Activated naive CD8-positive, alpha-beta T cell treated with anti-CD3 and anti-CD28 coated beads, Interleukin-2, amount 50 U/mL, for 16 hours (primary cell): ENCODE results near the gene LAMA3.

Source experiments
- DNase-seq: peaks from one replicate; pipeline ENCODE4 v3.0.0-alpha.2; 2020; ENCODE audit warnings: low read depth, low spot score

The LAMA3 gene

DNA sequence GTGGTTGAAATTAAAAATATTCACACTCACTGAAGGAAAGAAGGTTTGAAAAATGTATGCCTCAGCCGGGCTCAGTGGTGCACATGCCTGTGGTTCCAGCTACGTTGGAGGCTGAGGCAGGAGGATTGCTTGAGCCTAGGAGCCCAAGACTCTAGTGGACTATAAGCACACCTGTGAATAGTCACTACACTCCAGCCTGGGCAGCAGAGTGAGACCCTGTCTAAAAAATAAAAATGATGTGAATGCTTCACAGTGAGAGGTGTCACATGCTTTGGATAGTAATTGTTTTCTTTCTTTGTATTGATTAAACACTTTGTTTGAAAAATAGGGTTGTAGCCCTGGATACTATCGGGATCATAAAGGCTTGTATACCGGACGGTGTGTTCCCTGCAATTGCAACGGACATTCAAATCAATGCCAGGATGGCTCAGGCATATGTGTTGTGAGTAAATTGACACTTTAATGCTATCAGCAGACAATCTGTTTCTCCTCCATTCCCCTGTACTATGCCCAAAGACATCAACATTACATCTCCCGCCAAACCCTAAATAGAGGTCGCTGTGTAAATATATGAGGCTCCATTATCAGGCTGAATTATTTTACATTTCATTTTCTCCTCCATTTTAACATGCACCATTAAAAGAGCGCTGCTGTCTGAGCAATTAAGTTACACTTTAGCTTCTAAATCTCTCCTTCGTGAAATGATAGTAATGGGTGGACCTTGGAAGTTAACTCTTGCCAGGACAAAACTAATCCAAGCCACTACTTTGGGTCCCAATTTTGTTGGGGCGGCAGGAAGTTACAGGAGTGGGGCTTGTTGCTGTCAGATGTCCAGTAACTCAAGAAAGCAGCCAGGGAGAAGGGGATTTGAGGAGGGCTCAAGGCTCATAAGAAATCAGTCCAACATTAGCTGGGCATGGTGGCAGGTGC, 187.0 kb downstream of the LAMA3 start:
- DNase-seq, result no peak

DNA sequence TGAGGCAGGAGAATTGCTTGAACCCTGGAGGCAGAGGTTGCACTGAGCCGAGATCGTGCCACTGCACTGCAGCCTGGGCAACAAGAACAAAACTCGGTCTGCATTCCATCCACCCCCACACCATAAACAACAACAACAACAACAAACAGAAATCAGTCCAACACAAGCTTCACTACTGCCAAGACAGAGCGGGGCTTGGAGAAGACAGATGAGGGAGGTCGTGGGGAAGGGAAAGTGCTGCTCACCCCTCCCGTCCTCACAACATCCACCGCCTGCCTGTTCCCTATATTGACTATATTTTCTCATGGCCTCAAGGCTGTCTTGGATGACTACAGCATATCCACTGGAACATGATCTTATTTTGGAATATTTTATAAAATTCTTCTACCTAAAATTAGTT, 187.7 kb downstream of the LAMA3 start:
- no peak for DNase-seq

DNA sequence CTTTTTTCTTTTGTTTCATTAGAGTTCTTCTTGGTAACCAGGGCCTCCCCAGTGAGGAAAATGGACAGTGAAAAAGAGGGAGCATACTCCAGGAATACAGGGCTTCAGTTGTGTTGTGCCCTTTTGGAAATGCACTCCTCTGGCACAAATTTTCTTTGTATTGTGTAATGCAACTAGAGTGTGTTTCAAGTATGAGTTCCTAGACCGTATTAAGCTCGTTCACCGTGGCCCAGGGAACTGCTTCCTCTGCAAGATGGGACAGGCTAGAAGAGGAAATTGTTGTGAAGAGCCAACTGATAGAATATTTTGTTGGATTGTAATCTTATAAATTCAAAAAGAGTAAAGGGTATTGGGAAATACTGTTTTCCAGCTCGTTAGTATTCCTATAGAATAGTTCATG, 188.1 kb downstream of the LAMA3 start:
- DNase-seq, result no peak

DNA sequence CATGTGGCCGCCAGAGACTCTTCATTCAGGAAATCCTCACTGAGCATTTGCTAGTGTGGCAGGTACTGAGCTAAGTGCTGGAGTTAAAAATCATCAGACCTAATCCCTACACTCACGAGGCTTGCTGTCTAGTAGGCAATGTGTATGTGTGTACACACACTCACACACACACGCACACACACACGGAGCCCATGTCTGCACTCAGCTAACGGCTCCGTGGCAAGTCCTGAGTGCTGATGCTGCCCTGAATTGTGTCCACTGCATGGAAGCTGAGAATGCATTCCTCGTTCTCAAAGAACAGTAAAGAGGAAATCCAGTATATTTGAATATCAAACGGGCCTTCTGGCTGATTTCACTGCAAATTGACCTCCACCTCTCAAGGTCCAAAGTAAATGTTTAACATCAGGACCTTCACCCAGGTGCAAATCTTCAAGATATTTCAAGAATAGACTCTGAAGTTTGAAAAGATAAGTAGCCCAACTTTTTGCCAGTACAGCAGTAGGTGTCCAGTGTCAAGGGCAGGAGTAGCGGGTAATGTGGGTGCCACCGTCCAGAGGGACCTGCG, 189.2 kb downstream of the LAMA3 start:
- DNase-seq, result no peak

DNA sequence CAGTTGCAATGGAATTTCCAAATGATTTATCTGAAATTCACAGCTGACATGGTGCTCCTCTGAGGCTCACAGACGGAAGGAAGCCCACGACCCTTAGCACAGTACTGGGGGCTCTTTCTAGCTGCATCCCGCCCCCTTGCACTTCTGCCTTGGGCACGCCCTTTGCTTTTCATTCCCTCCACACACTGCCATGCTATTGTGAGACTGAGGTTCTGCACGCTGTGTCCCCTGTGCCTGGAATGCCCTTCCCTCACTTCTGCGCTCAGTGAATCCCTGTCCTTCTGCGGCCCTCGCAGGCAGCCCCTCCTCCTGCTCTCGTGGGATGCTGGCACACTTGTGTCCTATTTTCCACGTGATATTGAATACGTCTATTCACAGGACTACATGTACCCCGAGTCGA, 189.9 kb downstream of the LAMA3 start:
- no peak for DNase-seq

DNA sequence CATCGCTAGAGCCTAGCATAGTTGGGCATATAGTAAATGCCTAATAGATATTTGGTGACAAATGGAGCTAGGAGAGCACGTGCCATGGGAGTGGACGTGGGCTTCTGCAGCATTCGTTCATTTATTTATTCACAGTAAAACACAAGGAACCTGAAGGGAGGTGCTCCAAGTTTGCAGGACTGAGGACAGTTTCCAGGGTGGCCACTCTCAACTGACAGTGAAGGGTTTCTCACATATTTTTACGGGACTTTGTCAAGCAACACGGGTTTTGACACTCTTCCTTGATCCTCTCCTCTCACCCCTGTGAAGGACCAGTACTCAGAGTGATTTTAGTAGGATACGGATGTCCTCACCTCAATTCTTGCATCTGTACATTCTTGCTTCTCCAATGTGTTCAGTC, 190.3 kb downstream of the LAMA3 start:
- no peak for DNase-seq

DNA sequence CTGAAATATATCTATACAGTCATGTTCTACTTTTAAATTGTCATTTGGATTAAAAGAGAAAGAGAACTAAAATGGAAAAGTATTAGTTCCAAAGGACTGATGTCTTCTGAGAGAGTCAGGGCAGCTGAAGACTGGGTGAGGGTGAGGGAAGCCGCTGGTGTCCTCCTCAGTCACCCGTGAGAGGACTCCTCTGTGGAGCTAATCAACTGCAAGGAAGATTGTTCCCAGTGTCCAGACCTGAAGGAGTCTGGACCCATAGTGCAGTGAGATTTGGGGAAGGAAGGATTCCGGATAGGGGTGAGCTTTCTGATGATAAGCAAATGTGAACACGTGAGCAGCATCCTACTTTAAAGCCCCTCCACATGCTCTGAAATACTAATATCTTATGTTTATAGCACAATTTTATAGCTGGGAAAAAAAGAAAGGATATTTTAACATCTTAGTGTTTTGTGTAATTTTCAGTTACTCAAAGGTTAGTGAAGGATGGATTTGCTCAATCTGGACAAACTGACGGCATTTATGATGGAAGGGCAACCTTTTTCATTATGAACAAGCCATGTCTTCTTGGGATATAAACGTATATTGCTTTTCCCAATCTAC, 190.8 kb downstream of the LAMA3 start:
- no peak for DNase-seq

DNA sequence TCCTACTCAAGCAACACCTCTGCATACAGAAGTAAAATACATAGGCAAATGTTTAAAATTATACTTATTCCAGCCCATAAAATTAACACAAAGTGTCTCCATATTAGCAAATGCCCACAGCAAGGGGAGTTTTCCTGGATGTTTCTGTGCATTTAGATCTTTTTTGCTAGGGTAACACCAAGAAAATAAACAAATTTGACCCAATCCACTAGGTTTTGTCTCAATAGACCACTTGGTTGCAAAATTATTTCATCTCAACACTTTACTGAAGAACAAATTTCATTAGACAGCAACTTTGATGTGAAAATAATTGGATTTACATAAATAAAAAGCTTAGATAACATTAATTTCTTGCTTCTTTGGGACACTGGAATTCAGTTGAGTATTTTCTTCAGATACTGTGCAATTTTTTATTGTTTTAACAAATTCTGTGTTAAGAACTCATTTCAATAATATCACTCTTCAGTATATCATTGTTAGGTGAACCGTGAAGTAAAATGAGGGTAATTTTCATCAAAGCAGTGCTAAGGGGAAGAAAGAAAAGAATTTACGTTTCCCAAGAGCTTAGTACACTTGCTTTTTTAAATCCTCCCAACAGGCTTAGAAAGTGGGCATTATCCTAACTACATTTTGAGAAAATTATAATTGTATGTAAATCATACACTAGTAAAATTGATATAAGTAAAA, 191.8 kb downstream of the LAMA3 start:
- DNase-seq, result no peak

DNA sequence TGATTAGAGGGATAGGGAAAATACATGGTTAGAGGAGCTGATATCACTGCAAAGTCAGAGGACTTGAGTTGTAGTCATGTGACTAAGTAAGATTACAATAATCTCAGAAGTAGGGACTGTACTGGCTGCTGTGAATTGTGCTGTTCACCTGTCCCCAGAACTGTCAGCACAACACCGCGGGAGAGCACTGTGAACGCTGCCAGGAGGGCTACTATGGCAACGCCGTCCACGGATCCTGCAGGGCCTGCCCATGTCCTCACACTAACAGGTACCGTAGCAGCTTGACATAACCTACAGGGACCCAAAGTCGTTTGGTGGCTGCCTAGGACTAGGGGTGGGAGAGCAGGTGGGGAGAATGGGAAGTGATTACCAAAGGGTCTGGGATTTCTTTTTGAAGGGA, 192.5 kb downstream of the LAMA3 start:
- DNase-seq, result no peak

DNA sequence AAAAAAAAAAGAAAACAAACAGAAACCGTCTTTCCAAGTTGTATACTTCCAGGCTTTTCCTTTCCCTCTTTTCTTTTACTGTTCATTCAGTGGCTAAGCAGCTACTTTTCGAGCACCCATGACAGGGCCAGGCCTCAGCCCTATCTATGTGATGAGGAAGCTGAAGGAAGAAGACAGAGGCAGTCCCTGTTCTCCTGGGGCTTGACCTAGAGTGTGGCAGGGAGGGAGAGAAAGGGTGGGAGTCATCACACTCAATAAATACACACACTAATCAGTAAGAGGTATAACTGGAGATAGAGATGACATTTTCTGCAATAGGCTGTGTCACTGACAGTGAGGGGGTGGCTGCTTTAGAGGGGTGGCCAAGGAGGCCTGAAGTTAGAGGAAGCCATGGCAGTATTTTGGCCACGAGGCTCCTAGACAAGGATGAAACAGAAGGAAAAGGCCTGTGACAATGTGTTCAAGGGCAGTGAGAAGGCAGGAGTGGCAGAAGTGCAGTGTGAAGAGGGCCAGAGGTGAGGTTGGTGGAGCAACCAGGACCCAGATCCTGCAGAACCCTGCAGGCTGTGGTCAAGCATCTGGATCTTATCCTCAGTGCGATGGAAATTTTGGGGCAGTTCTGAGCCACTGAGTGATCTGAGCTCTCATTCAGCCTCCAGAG, 193.5 kb downstream of the LAMA3 start:
- DNase-seq, result no peak

DNA sequence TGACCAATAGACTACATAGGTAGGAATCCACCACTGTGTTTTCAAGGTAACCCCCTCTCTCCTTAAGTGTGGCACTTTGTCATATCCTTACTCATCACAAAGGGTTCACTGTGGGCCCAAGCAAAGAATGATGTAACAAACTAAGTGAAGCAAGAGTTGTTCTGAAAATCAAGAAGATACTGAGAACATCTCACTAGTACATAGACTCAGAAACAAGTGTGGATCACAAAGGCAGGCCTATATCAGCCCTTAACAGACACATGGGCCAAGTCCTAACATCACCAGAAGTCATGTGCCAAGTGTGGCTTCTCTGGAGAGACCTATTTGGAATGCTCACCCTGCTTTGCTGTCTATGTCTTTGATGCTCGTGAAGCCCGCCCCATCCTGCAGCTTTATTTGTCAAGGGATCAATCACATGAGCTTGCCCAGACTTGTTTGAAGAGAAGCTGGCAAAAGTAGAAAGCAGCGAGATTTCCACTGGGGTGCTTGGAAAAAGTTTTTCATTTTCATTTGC, 194.1 kb downstream of the LAMA3 start:
- no peak for DNase-seq

DNA sequence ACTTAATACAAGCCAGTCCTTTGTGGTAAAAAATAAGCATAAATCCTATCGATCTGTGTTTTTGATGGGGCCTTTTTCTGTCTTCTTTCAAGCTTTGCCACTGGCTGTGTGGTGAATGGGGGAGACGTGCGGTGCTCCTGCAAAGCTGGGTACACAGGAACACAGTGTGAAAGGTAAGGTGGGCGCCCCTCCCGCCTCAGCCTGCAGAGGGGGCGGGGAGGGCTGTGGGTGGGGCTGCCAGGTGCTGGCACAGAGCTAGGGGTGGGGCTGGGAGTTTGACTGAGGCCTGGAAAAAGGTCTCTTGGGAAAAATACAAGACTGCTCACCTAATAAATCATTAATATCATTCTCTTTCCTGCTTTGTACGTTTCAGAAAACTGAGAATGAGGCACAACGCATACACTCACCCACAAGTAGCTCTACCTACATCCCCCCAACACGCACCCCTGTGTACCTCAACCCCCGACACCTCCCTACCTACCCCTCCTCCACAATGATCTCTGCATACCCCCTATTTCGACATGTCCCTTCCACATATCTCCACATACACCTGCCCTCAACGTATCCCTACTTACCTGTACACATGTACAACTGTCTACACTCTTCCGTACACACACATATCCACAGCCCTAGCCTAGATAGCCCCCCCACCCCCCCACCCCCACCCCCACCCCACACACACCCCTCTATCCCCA, 195.6 kb downstream of the LAMA3 start:
- DNase-seq, result no peak

DNA sequence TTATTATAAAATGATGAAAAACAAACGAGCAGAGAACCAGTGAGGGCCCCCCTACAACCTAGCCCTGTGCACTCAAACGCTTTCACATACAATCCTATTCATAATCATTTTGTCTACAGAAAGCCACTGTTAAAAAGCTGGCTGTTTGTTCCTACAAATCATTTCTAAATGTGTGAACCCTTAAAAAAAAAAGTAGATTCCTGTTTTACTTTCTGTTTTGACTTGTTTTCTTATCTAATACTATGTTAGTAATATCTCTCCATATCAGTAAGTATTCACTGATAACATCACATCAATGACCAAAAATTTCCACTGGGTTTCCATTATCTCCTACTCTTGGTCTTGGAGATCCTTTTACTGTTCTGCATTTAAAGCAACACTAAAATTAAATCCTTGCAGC, 196.5 kb downstream of the LAMA3 start:
- no peak for DNase-seq

DNA sequence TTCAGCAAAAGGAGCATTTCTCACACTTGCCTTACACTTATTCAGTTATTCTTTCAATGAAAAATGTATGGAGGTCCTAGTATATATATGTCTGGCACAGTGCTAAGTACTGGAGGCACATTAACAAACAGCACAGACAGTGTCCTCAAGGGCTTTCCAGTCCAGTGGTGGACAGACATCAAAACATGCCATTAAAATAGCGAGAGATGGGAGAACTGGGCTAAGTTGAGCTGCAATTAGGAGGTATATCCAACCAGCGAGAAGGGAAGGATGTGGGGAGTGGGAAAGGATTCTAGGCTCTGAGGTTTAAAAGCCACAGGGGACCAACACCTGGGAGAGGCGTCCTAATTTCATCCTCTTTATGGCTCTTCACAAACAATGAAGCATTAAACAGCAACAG, 197.8 kb downstream of the LAMA3 start:
- no peak for DNase-seq

DNA sequence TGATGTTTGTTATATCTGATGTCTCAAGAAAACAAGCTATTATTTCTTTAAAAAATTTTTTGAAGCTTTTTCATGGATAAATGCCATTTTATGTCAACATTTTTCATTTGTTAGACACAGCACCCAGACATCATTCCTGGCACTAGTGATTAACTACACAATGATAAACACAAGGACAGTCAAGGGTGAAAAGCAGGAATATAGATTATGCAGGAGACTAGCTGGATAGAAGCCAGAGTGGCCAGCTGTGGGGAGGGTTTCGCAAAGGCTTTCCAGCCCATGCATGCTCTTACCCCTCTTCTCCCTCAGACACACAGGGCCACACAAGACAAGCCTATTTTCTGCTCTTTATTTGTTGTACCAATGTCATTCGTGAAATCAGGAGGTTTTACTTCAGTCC, 198.2 kb downstream of the LAMA3 start:
- DNase-seq, result no peak

DNA sequence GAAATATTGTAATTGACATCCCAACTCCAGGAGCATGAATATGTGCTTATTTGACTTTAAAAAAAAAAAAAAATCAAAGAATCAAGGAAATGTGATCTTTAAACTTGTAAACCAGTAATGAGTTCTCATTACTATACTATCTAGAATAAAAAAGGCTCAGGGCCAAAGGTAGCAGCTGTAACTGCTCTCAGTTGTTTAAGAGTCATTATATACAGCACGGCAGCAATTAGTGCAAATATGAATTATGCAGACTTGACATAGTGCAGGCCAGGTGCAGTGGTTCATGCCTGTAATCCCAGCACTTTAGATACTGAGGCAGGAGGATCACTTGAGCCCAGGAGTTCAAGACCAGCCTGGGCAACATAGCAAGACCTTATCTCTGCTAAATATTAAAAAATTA, 199.6 kb downstream of the LAMA3 start:
- DNase-seq, result no peak

DNA sequence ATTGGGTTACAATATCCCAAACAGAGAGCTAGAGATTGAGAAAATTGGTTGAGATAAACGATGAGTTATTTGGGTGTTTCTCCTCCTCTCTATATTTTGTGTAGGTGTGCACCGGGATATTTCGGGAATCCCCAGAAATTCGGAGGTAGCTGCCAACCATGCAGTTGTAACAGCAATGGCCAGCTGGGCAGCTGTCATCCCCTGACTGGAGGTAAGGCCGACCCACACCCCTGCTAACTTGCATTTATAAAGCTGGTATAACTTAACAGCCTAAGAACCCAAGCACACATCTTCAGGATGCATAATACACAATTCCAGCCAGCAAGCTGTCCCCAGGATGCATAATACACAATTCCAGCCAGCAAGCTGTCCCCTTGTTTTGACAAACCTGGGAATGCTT, 200.7 kb downstream of the LAMA3 start:
- DNase-seq, result no peak

DNA sequence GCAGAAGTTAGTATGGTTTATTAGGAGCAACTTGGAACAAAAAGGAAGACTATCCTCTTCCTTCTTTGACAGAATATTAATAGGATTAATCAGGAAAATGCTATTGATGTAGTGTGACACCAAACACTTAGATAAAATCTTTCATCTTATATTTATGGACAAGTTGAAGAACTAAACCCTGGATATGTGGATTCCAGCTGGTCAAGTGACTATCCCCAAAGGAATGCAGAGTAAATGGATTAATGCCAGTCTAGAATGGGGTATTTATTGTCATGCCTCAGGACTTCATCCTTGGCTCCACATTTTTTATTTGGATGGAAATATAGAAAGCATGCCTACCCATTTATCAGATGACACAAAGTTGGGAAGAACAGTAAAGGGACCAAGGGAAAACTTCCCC, 201.3 kb downstream of the LAMA3 start:
- no peak for DNase-seq

DNA sequence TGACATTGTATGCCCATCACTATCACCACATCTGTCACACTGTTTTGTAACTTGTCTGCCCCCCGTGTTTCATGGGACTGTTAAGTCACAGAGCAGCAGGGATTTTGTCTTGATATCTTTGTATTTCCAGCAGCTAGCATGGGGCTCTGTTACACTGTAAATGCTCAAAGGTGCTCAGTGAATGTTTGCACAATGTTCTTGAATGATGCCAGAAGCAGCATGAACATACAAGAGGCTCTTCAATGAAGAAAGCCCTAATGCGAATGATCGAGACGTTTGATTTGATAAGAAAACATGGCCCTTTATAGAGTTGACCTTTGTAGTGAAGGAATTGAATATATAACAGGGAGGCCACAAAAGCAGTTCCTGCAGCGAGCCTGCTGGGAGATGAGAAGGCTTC, 204.4 kb downstream of the LAMA3 start:
- no peak for DNase-seq

DNA sequence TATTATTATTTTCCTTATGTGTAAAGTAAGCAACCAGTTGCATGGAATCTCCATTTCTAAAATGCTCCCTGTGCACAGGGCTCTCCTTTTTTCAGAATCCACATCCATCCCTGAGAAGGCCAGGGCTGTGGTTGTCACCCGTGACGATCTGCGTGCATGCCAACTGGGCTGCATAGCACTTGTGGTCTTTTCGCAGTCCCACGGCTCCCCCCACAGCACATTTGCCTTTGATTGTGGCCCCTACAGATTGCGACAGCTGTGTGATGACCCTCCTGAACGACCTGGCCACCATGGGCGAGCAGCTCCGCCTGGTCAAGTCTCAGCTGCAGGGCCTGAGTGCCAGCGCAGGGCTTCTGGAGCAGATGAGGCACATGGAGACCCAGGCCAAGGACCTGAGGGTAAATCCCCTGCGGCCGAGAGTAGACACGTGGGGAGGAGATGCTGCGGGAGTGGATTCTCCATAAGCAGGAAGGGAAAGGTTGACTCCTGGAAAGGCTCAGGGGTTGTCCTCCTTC, 205.5 kb downstream of the LAMA3 start:
- DNase-seq, result no peak

DNA sequence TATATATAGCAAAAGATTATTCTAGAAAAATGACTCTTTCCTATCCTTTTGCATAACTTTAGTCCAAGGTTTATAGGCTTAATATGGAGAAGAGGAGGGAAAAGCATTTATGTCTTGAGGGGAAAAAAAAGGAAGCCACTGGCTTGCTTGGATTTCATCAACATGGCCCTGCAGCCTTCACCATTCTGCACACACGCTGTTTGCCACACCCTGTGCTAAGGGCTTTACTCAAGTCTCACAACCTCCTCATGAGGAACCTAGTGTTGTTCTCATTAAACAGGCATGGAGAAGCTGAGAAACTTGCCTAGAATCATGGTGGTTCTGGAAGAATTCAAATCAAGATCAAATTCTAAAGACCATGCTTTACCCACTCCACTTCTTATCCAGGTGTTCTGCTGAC, 208.0 kb downstream of the LAMA3 start:
- no peak for DNase-seq
